ENCODE results near the gene LPXN.

The LPXN gene

DNA sequence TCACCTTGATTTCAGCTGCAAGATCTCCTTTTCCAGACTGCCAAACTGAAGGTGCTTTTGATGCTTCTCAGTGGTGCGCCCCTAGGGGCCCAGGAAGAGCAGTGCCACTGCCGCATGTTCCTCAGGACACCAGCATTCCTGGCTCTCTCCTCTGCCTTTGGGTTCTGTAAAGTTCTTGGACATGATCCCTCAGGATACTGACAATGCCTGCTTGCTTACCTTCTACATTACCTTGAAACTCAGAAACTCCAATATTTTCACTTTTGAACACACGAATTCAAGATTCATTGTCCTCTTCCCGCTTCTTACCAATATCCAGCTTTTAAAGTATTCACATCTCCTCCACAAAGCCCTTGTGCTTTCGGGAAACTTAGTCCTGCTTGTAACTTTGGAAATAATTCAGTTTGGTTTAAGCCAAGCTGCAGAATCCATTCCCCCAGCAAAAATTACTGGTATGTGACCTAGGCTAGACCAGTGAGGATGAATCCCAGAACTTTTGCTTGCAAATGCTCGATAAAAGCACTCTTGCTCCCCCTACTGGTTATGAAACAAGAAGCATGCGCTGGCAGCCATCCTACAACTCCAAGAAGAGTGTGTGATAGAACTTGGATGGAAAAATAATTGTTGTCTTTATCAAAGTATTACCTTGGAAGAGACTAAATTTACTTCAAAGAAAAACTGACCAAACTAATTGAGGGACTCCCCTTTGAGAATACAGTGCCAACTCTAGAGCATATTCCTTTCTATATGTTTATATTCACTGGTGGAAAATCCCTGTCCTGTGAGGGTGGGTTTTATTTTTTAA, 51.2 kb downstream of the LPXN start:
- peak; percentile 70 for DNase-seq (ENCODE audit: low read depth)

DNA sequence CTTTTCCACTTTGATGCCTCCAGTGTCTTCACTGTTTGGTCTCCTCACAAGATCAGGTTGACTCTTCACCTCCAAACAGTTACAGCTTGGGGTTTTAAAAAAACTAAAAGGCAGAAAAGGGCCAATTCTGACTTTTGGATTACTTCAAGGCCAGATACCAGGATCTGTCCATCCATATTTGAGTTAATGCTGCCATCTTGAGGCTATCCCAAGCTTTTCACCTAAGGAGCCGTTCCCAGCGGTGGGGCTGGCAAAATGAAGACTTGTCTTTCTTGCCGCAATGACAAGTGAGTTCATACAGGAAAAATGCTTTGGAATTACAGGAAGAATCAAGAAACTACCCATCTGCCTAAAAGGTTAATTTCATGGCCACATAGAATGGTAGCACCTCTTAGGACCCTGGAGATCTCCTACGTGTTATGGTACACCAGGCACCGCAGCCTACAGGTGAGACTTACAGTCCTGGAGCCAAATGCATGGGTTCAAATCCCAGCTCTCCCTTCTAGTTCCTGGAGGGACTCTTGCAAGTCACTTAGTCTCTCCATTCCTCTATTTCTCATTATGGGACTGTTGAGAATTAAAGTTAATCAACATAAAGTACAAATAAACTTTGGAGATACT, 61.8 kb downstream of the LPXN start:
- DNase-seq (ENCODE audit: low read depth), result peak; percentile 41

DNA sequence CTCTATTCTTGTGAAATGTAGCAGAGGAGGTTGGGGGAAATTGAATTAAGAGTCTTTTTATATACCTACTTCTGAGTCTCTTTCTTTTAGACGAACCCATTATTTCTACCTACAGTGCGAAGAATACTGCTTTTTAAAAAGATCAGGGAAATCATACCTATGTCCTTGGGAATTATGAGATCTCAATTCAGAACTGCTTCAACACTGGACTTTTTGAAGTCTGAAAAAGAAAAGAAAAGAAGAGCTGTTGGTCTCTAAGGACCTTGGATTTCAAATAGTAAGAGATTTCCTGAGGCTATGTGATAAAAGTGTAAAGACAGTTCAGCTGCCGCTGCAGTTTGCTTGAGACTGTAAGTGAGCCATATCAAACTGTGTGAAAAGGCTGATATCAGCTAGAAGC, 64.0 kb downstream of the LPXN start:
- DNase-seq (ENCODE audit: low read depth), result no peak

DNA sequence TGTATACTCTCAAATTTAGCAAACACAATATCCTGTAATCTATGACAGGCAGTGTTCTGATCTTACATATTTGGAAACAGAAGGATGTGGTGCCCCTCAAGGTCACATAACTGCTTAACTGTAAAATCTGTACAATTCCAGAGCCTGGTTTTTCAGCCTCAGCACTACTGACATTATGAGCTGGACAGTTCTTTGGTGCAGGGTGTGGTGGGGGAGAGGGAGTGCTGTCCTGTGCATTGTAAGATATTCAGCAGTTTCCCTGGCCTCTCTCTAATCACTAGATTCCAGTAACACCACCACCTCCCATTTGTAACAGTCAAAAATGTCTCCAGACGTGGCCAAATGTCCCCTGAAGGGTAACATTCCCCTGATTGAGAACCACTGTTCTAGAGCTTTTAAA, 65.9 kb downstream of the LPXN start:
- no peak for DNase-seq (ENCODE audit: low read depth)

DNA sequence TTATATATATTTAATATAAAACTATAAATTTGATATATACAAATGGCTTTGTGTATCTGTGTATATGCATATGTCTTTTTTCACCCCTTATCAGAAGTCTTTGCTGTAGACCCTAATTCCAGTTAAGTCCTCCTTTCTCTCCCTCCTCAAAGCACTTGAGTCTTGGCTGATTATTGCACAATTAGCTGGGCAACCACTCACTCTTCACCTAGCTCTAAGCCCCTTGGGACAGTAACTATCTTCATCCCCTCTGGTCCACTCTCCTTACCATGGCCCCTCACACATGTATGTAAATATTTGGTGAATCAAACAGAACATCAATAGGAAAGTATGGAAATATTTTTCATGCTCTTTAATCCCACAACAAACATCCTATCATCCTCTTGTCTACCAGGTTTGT, 66.8 kb downstream of the LPXN start:
- DNase-seq (ENCODE audit: low read depth), result no peak

DNA sequence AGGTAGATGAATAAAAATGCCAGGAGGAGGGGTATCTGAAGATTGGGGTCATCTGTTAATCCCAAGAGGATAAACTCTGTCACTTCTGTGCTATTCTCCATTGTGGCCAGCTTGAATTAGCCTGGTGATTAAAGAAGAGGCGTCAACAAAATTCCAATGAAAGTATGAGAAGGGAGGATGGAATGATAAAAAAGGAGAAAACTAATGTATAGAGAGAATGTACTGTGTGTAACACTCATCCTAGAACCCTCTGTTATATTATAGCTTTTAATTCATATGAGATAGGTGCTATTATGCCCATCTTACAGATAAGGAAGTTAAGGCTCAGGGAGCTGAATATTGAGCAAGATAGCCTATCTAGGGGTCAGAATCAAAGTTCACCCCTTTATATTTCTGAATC, 67.7 kb downstream of the LPXN start, which contains the start of gene OR5B21:
Gene OR5B21 (minus strand): TSS at position 101 of the 400 bp plus-strand sequence. CDS start 0 bp downstream, at position 101.
- no peak for DNase-seq (ENCODE audit: low read depth)

DNA sequence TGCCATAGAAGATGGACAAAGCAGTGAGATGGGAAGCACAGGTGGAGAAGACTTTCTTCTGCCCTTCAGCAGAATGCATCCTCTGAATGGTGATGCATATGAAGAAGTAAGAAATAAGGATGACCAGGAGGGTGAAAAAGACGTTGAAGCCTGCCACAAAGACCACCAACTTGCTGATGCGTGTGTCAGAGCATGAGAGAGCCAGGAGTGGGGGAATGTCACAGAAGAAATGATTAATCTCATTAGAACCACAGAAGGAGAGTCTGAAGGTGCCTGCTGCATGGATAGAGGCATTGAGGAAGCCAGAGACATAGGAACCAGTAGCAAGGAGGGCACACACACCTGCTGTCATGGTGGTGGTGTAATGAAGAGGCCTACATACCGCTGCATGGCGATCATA, 68.3 kb downstream of the LPXN start:
- no peak for DNase-seq (ENCODE audit: low read depth)

DNA sequence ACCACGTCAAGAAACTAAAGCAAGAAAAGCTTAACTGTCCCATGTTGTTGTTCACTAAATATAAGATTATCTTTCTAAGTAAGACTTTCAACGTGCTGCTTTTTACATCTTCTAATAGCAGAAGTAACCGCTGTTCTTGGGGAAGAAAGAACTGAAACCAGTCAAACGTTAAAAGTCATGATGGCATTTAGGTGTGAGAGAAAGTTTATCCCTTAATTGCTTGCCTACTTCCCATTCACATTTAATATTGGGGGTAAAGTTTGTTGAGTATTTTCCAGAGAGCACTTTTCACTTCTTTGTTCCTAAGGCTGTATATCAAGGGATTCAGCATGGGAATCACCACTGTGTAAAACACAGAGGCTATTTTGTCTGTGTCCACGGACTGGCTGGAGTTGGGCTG, 68.7 kb downstream of the LPXN start:
- DNase-seq (ENCODE audit: low read depth), result no peak

DNA sequence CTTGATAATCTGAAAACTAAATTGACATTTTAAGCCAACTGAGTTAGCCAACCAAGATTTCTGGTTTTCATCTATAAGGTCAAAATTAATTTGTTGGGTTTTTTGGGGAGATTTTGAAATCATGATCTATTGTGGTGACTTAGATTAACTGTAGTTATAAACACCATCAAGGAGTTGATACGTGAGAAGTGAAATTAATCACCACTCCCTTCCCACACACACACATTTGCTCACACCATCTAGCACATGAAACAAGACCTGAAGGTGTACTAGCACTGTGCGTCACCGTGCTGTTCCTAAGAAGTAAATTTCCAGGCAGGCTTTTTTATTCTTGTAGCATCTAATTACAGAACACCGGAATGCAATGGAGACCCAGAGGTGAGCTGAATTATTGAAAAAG, 69.8 kb downstream of the LPXN start:
- DNase-seq (ENCODE audit: low read depth), result no peak

DNA sequence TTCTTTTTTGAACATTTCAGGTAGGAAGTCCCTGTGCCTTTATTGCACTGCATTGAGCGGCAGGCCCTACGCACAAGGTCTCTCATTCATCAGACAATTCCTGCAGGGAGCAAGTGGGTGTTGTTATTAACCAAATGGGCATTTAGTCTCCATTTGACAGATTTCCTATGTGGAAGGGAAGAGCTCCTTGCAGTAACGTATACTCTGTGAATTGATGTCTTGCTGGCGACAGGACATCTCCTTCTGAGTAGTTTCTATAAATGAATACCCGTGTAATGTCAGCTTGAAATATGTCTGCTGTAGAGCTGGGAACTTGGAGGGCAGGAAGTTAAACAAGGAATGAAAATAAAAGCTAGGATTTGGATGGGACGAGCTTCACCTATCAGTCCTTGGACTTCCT, 71.4 kb downstream of the LPXN start:
- DNase-seq (ENCODE audit: low read depth), result no peak

DNA sequence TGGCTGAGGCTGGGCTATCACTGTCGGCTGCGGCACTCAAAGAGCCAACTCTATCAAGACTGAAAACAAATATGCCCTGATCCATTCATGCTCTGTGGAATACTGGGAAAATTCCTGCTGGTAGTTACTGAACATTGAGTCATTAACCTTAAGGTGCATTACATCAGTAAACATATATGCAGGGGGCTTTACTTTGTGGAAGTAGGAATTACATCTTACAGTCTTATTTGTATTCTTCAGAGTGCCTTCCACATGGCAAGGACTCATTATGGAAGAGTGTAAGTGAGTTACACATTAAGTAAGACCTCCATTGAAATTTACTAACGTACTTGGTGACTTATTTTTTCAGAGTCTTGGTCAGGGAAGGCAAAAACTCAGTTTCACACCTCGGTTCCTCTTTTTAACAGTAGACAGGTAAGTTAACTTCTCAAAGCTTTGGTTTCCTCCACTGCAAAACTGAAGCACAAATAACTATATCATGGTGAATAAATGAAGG, 72.2 kb downstream of the LPXN start:
- no peak for DNase-seq (ENCODE audit: low read depth)

DNA sequence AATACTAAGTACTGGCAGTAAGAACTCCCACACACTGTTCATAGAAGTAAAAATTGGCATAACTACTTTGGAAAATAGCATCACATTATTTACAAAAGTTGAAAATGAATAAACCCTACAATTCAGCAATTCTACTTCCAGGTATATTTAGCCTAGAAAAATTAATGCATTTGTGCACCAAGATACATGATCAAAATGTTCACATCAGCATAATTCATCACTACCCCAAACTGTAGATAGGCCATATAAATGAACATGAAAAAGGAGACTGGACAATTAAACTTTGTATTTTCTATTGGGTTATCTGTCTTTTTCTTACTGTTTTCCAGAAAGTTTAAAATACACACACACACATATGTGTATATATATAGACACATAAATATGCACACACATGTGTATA, 73.7 kb downstream of the LPXN start:
- no peak for DNase-seq (ENCODE audit: low read depth)

DNA sequence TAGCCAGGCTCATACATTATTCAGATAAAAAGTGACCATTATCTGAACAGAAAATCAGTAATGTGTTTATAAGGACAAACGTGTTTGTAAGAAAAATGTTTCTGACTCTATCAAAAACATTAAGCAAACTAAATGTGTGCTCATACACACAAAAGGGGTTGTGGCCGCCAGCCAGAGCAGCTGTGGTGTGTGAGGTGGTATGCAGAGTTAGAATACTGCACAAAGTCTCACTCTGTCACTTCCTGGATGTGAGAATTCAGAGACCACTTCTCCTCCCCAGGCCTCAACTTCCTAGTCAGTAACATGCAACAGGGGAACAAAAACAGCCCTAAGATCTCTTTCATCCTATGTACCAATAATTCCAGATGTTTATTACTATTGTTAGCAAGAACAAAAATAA, 77.2 kb downstream of the LPXN start:
- no peak for DNase-seq (ENCODE audit: low read depth)

DNA sequence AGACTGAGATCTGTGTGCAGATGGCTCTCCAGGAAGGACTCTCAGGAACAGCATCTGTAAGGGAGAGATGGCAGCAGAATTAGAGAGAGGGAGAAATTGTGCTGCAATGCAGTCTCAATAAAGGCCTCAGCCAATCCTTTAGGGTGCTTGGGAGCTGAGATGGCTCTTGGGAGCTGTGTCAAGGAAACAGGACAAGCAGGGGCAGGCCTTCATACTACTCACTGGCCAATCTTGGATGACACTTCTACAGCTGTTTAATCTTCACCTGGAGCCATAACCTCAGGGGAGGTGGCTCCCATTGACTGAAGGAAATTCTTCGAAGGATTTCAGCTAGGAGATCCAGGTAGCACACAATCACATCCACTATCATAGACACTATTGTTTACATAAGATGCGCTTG, 77.7 kb downstream of the LPXN start:
- no peak for DNase-seq (ENCODE audit: low read depth)

DNA sequence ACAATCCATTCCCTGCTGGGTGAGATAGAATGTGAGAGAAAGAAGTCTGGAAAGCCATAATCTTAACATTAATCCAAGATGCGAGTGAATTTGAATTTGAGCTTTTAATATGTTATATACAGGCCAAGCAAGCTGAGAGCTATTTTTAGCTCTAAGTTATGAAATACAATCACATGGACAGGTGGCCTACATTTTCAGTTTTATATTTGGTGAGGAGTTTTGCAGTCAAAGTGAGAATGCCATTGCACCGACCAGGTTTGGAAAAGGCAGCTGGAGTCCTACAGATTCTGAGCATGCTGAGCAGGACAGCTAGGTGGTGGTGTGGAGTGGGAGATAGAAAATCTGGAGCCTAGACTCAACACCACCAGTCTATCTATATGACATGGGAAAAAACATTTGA, 79.8 kb downstream of the LPXN start:
- DNase-seq (ENCODE audit: low read depth), result no peak

DNA sequence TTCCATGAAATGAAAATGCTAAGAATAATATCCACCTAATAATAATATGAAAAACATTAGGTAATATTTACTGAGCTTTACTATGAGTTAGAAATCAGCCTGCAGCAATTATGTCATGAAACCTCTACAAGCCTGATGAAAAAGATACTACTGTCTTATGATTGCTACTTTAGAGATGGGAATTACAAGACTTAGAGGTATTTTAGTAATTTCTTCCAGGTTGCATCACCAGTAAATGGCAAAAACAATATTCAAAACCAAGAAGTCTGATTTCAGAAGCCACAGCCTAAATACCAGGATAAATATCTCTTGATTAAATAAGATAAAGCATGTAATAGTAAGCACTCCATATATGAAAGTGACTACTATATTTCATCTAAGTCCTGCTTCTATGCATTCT, 81.6 kb downstream of the LPXN start:
- no peak for DNase-seq (ENCODE audit: low read depth)

DNA sequence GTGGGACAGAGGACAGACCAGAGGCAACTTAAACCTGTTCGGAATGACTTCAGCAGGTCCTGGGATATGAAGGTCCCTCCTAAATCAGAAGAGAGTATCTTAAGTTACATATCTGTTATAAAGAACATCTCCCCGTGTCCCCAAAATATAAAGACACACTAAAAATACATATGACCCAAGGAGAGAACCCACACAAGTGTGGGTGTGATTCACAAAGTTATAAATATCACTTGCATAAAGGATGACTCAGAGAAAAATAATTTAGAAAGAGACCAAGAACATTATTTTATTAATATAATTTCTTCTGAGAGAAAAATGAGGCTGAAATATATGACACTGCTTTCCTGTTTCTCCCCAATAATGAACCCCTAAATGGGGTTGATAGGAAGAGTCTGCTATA, 82.0 kb downstream of the LPXN start:
- no peak for DNase-seq (ENCODE audit: low read depth)

DNA sequence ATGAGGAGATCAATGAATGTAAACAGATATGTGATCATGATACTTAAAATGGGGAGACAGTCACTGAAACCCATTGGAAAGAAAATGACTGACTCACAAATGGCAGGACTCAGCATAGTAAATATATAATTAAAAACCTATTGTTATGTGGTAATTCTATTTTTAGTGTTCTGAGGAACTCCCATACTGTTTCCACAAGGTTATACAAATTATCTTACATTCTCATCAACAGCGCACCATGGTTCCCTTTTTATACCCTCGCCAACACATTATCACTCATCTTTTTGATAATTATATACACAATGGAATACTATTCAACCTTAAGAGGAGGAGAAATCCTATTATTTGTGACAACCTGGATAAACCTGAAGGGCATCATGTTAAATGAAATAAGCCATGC, 84.8 kb downstream of the LPXN start:
- no peak for DNase-seq (ENCODE audit: low read depth)

DNA sequence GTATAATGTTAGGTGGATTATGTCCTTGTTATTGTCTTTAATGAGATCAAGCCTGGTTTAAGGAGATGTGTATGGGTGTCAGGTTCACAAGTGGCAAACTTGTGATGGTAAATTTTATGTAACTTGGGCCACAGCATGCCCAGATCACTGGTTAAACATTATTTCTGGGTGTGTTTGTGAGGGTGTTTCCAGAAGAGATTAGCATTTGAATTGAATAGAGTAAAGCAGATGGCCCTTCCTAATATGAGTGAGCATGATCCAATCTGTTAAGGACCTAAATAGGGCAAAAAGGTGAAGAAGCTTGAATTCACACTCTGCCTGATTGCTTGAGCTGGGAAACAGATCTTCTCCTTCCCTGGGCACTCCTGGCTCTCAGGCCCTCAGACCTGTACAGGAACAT, 88.5 kb downstream of the LPXN start:
- DNase-seq (ENCODE audit: low read depth), result no peak

DNA sequence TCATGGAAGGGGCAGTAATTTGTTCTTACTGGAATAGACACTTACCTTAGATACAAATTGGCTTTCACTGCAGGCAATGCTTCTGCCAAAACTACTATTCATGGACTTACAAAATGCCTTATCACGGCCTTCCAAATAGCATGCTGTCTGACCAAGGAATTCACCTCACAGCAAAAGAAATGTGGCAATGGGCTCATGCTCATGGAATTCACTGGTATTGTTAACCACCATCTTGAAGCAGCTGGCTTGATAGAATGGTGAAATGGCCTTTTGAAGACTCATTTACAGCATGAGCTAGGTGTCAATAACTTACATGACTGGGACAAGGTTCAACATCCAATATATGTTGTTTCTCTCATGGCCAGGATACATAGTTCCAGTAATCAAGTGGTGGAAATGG, 89.7 kb downstream of the LPXN start:
- no peak for DNase-seq (ENCODE audit: low read depth)

Data from stromal cell of bone marrow (primary cell).